Smooth muscle cell (in vitro differentiated cells): ENCODE measurements around the gene VWF. TPM values are rescaled to one million over a fixed set of nuclear protein-coding genes. Genes with fewer than 3 reads are reported as not detected.
A peak's percentile ranks its signal among the peaks of the same experiment; 100 is the strongest.
"Not testable (repeated sequence)": the region's sequence is repeated elsewhere in the genome, so short reads cannot be mapped to it uniquely, and the experiment has no call there.

Experiments
- DNase-seq: peaks from one replicate; lab custom pipeline; 2025; ENCODE audit not compliant: unreplicated experiment; lab: John Stamatoyannopoulos, UW
- H2AFZ ChIP-seq: fragments of 200-600 bp; sonication (generic); 2 replicates; pipeline ENCODE4 v1.6.0; 2016; ENCODE audit warnings: antibody characterized with exemption, low read depth, mild to moderate bottlenecking
- H3F3A ChIP-seq: fragments of 200-600 bp; sonication (generic); 2 replicates; pipeline ENCODE4 v1.6.0; 2017; ENCODE audit warnings: antibody characterized with exemption, low read depth
- H3K27ac ChIP-seq: fragments of 200-600 bp; sonication (generic); 2 replicates; pipeline ENCODE4 v1.5.1; 2016; ENCODE audit warnings: low read depth, mild to moderate bottlenecking
- H3K27me3 ChIP-seq: fragments of 200-600 bp; sonication (generic); 2 replicates; pipeline ENCODE4 v1.6.1; 2016; ENCODE audit warnings: low read depth, mild to moderate bottlenecking
- H3K36me3 ChIP-seq: fragments of 200-600 bp; sonication (generic); 2 replicates; pipeline ENCODE4 v1.5.1; 2016; ENCODE audit warnings: low read depth
- H3K4me1 ChIP-seq: fragments of 200-600 bp; sonication (generic); 2 replicates; pipeline ENCODE4 v1.5.1; 2016; ENCODE audit warnings: low read depth
- H3K4me2 ChIP-seq: fragments of 200-600 bp; sonication (generic); 2 replicates; pipeline ENCODE4 v1.6.0; 2016; ENCODE audit warnings: mild to moderate bottlenecking
- H3K4me3 ChIP-seq: fragments of 200-600 bp; sonication (generic); 2 replicates; pipeline ENCODE4 v1.5.1; 2016; ENCODE audit warnings: mild to moderate bottlenecking
- H3K79me2 ChIP-seq: fragments of 200-600 bp; sonication (generic); 2 replicates; pipeline ENCODE4 v1.6.0; 2016; ENCODE audit warnings: low read depth, mild to moderate bottlenecking
- H3K9ac ChIP-seq: fragments of 200-600 bp; sonication (generic); 2 replicates; pipeline ENCODE4 v1.6.0; 2016; ENCODE audit warnings: low read depth
- H3K9me3 ChIP-seq: fragments of 200-600 bp; sonication (generic); replicated peaks from 2 replicates; pipeline ENCODE4 v1.5.1; 2016; ENCODE audit warnings: low read depth
- H4K20me1 ChIP-seq: fragments of 200-600 bp; sonication (generic); 2 replicates; pipeline ENCODE4 v1.6.0; 2016; ENCODE audit warnings: low read depth
- CTCF ChIP-seq: fragments of 200-600 bp; sonication (generic); IDR thresholded peaks from 2 replicates; pipeline ENCODE4 v1.5.1; 2017; ENCODE audit warnings: borderline replicate concordance, mild to moderate bottlenecking, antibody characterized with exemption; ENCODE audit not compliant: insufficient read depth, poor library complexity, severe bottlenecking
- WGBS: methylation state at CpG from one replicate; pipeline ENCODE4 v1.1.7; 2016; ENCODE audit warnings: low lambda C conversion rate; 5-methylcytosine and 5-hydroxymethylcytosine counted together
- polyA plus RNA-seq: library from polyadenylated mRNA; unstranded; fragments of >200 nt; fragmentation: Nextera tagmentation; extraction: Ambion mirVana; gene quantifications from 2 replicates; pipeline ENCODE4 v1.2.1, GENCODE V29; 2016
- total RNA-seq: library from RNA; depleted of rRNA; stranded (reverse); fragments of >200 nt; gene quantifications from 2 replicates; pipeline ENCODE4 v1.2.3, GENCODE V29; 2014

The VWF gene
- total and polyA plus RNA-seq, 2 experiments from 2014 or later = 0.19 TPM; not detected in 1

GRCh38 chr12:6165395-6165794, 40.9 kb upstream of the VWF start:
- Histone ChIP-seq H3K4me3 (no peak overlapping the region), H4K20me1 (no peaks in the 10 kb centered on the region), H3F3A (peaks cover 14% of the 10 kb centered on the region), H3K4me1 (peaks cover 5% of the 10 kb centered on the region), H3K9ac (no peak overlapping the region), H2AFZ (no peak overlapping the region), H3K36me3 (no peaks in the 10 kb centered on the region), H3K79me2 (no peaks in the 10 kb centered on the region), H3K4me2 (no peak overlapping the region), H3K27me3 (no peaks in the 10 kb centered on the region), H3K9me3 (no peaks in the 10 kb centered on the region), H3K27ac (peak overlapping the region; percentile 100)
- no peak for DNase-seq
- TF ChIP-seq CTCF = no peak
- 40% methylated on average over 2 of the region's 2 CpGs for WGBS

GRCh38 chr12:6163416-6164060, 39.1 kb upstream of the VWF start:
- no peak overlapping the region for H3K4me2 ChIP-seq
- DNase-seq = no peak
- no peaks in the 10 kb centered on the region for H3K36me3 ChIP-seq
- no peak overlapping the region for H3K4me3 ChIP-seq
- no peak overlapping the region for H3K9ac ChIP-seq
- H3K27me3 ChIP-seq = no peaks in the 10 kb centered on the region
- no peaks in the 10 kb centered on the region for H4K20me1 ChIP-seq
- WGBS = 52% methylated on average over 8 of the region's 8 CpGs
- no peak overlapping the region for H2AFZ ChIP-seq
- no peak overlapping the region for H3K27ac ChIP-seq
- no peaks in the 10 kb centered on the region for H3K79me2 ChIP-seq
- no peaks in the 10 kb centered on the region for H3K4me1 ChIP-seq
- H3F3A ChIP-seq = peaks cover 14% of the 10 kb centered on the region
- no peaks in the 10 kb centered on the region for H3K9me3 ChIP-seq
- no peak for TF ChIP-seq CTCF

GRCh38 chr12:6161124-6161882, 36.8 kb upstream of the VWF start:
- H3K79me2 ChIP-seq = no peaks in the 10 kb centered on the region
- H3K4me3 ChIP-seq = no peak overlapping the region
- peak overlapping the region; percentile 1 for H3K4me2 ChIP-seq
- no peaks in the 10 kb centered on the region for H3K36me3 ChIP-seq
- 54% methylated on average over 15 of the region's 16 CpGs for WGBS
- no peak for DNase-seq
- H3K27me3 ChIP-seq = no peaks in the 10 kb centered on the region
- H3F3A ChIP-seq = peaks cover 15% of the 10 kb centered on the region
- H3K4me1 ChIP-seq = no peaks in the 10 kb centered on the region
- H3K9ac ChIP-seq = no peak overlapping the region
- no peaks in the 10 kb centered on the region for H4K20me1 ChIP-seq
- H3K9me3 ChIP-seq = no peaks in the 10 kb centered on the region
- peak overlapping the region; percentile 5 for H2AFZ ChIP-seq
- no peak for TF ChIP-seq CTCF
- H3K27ac ChIP-seq = peak overlapping the region; percentile 6

- H4K20me1 ChIP-seq, H3K27ac ChIP-seq, H3K36me3 ChIP-seq, H3K4me3 ChIP-seq, H3F3A ChIP-seq, H3K4me1 ChIP-seq, H3K9me3 ChIP-seq, DNase-seq, H3K9ac ChIP-seq, H3K27me3 ChIP-seq, H2AFZ ChIP-seq, H3K4me2 ChIP-seq, H3K79me2 ChIP-seq: not testable (repeated sequence)
- 63% methylated on average over 19 of the region's 19 CpGs for WGBS
Observed at GRCh38 chr12:6160049-6160649, 35.7 kb upstream of the VWF start.

- H3F3A ChIP-seq, H3K9ac ChIP-seq, H3K9me3 ChIP-seq, H3K4me3 ChIP-seq, H3K4me2 ChIP-seq, H3K79me2 ChIP-seq, H3K27ac ChIP-seq, H3K36me3 ChIP-seq, H3K27me3 ChIP-seq, H2AFZ ChIP-seq, H3K4me1 ChIP-seq, DNase-seq, H4K20me1 ChIP-seq: not testable (repeated sequence)
- 98% methylated on average over 45 of the region's 50 CpGs for WGBS
Observed at GRCh38 chr12:6159166-6160011, 34.9 kb upstream of the VWF start.
